ENCODE results near the gene LIG4.

Gene LIG4

GRCh38 chr13:108215436-108215835 is at the start of gene LIG4:
LIG4 (minus strand) TSS chr13:108215536; CDS start chr13:108211268, 4,268 bp downstream.
- peaks cover 0 to 11% (median 7%) of the 10 kb centered on the region in 5 donors for H3K36me3 ChIP-seq (ENCODE audit: control insufficient read depth in 5 of 5, insufficient read depth in 5 of 5, low read length in 5 of 5)
- H3K9me3 ChIP-seq (ENCODE audit: control insufficient read depth in 5 of 5, low read length in 5 of 5), result no peaks in the 10 kb centered on the region
- H3K27me3 ChIP-seq (ENCODE audit: control insufficient read depth in 5 of 5, insufficient read depth in 4 of 5, low read length in 5 of 5), result no peaks in the 10 kb centered on the region
- H3K4me3 ChIP-seq (ENCODE audit: low read depth in 1 of 5, low read length in 5 of 5), result peak within 1 kb of the TSS; percentile 59 to 77 (median 73)
- H3K9ac ChIP-seq (ENCODE audit: low read length in 5 of 5), result peak within 1 kb of the TSS in 3 of 5 donors; percentile 66 to 78 (median 76)
- H3K4me1 ChIP-seq (ENCODE audit: control insufficient read depth in 5 of 5, insufficient read depth in 5 of 5, low read length in 5 of 5), result peaks cover 0 to 46% (median 40%) of the 10 kb centered on the region in 5 donors
- no peak within 1 kb of the TSS for H3K27ac ChIP-seq (ENCODE audit: low read depth, low read length)

GRCh38 chr13:108263621-108264355 is 48.5 kb upstream of the LIG4 start:
- H3K9me3 ChIP-seq (ENCODE audit: control insufficient read depth in 5 of 5, low read length in 5 of 5), result no peaks in the 10 kb centered on the region
- H3K27me3 ChIP-seq (ENCODE audit: control insufficient read depth in 5 of 5, insufficient read depth in 4 of 5, low read length in 5 of 5), result no peaks in the 10 kb centered on the region
- H3K4me3 ChIP-seq (ENCODE audit: low read depth in 1 of 5, low read length in 5 of 5), result no peak overlapping the region
- peaks cover 0 to 5% (median 0%) of the 10 kb centered on the region in 5 donors for H3K4me1 ChIP-seq (ENCODE audit: control insufficient read depth in 5 of 5, insufficient read depth in 5 of 5, low read length in 5 of 5)
- H3K9ac ChIP-seq (ENCODE audit: low read length in 5 of 5), result no peak overlapping the region
- H3K36me3 ChIP-seq (ENCODE audit: control insufficient read depth in 5 of 5, insufficient read depth in 5 of 5, low read length in 5 of 5), result peaks cover 0 to 4% (median 0%) of the 10 kb centered on the region in 5 donors
- H3K27ac ChIP-seq (ENCODE audit: low read depth, low read length), result no peak overlapping the region

- H3K9ac ChIP-seq (ENCODE audit: low read length in 5 of 5), result no peak overlapping the region
- H3K36me3 ChIP-seq (ENCODE audit: control insufficient read depth in 5 of 5, insufficient read depth in 5 of 5, low read length in 5 of 5), result no peaks in the 10 kb centered on the region
- H3K4me1 ChIP-seq (ENCODE audit: control insufficient read depth in 5 of 5, insufficient read depth in 5 of 5, low read length in 5 of 5), result no peaks in the 10 kb centered on the region
- H3K9me3 ChIP-seq (ENCODE audit: control insufficient read depth in 5 of 5, low read length in 5 of 5), result peaks cover 0 to 1% (median 0%) of the 10 kb centered on the region in 5 donors
- H3K27me3 ChIP-seq (ENCODE audit: control insufficient read depth in 5 of 5, insufficient read depth in 4 of 5, low read length in 5 of 5), result no peaks in the 10 kb centered on the region
- H3K4me3 ChIP-seq (ENCODE audit: low read depth in 1 of 5, low read length in 5 of 5), result no peak overlapping the region
- H3K27ac ChIP-seq (ENCODE audit: low read depth, low read length), result no peak overlapping the region
Measured at GRCh38 chr13:108257248-108257647, 41.9 kb upstream of the LIG4 start.

- no peak overlapping the region for H3K27ac ChIP-seq (ENCODE audit: low read depth, low read length)
- no peak overlapping the region for H3K9ac ChIP-seq (ENCODE audit: low read length in 5 of 5)
- no peak overlapping the region for H3K4me3 ChIP-seq (ENCODE audit: low read depth in 1 of 5, low read length in 5 of 5)
- H3K9me3 ChIP-seq (ENCODE audit: control insufficient read depth in 5 of 5, low read length in 5 of 5), result peaks cover 0 to 11% (median 8%) of the 10 kb centered on the region in 5 donors
- no peaks in the 10 kb centered on the region for H3K4me1 ChIP-seq (ENCODE audit: control insufficient read depth in 5 of 5, insufficient read depth in 5 of 5, low read length in 5 of 5)
- no peaks in the 10 kb centered on the region for H3K27me3 ChIP-seq (ENCODE audit: control insufficient read depth in 5 of 5, insufficient read depth in 4 of 5, low read length in 5 of 5)
- H3K36me3 ChIP-seq (ENCODE audit: control insufficient read depth in 5 of 5, insufficient read depth in 5 of 5, low read length in 5 of 5), result no peaks in the 10 kb centered on the region
Measured at GRCh38 chr13:108249150-108249549, 33.8 kb upstream of the LIG4 start.

- Histone ChIP-seq H3K9ac (ENCODE audit: low read length in 5 of 5) (no peak overlapping the region), H3K9me3 (ENCODE audit: control insufficient read depth in 5 of 5, low read length in 5 of 5) (no peaks in the 10 kb centered on the region), H3K4me1 (ENCODE audit: control insufficient read depth in 5 of 5, insufficient read depth in 5 of 5, low read length in 5 of 5) (no peaks in the 10 kb centered on the region), H3K27ac (ENCODE audit: low read depth, low read length) (no peak overlapping the region), H3K4me3 (ENCODE audit: low read depth in 1 of 5, low read length in 5 of 5) (no peak overlapping the region), H3K27me3 (ENCODE audit: control insufficient read depth in 5 of 5, insufficient read depth in 4 of 5, low read length in 5 of 5) (no peaks in the 10 kb centered on the region), H3K36me3 (ENCODE audit: control insufficient read depth in 5 of 5, insufficient read depth in 5 of 5, low read length in 5 of 5) (peaks cover 4 to 13% (median 9%) of the 10 kb centered on the region in 5 donors)
Measured at GRCh38 chr13:108230377-108230776, 15.0 kb upstream of the LIG4 start.

GRCh38 chr13:108227651-108228272 is 12.4 kb upstream of the LIG4 start:
- peaks cover 4 to 13% (median 9%) of the 10 kb centered on the region in 5 donors for H3K36me3 ChIP-seq (ENCODE audit: control insufficient read depth in 5 of 5, insufficient read depth in 5 of 5, low read length in 5 of 5)
- no peaks in the 10 kb centered on the region for H3K4me1 ChIP-seq (ENCODE audit: control insufficient read depth in 5 of 5, insufficient read depth in 5 of 5, low read length in 5 of 5)

GRCh38 chr13:108226184-108226583 is 10.8 kb upstream of the LIG4 start:
- no peak overlapping the region for H3K4me3 ChIP-seq (ENCODE audit: low read depth in 1 of 5, low read length in 5 of 5)
- H3K9me3 ChIP-seq (ENCODE audit: control insufficient read depth in 5 of 5, low read length in 5 of 5), result no peaks in the 10 kb centered on the region
- H3K27me3 ChIP-seq (ENCODE audit: control insufficient read depth in 5 of 5, insufficient read depth in 4 of 5, low read length in 5 of 5), result no peaks in the 10 kb centered on the region
- no peaks in the 10 kb centered on the region for H3K4me1 ChIP-seq (ENCODE audit: control insufficient read depth in 5 of 5, insufficient read depth in 5 of 5, low read length in 5 of 5)
- no peak overlapping the region for H3K9ac ChIP-seq (ENCODE audit: low read length in 5 of 5)
- H3K36me3 ChIP-seq (ENCODE audit: control insufficient read depth in 5 of 5, insufficient read depth in 5 of 5, low read length in 5 of 5), result peaks cover 4 to 11% (median 8%) of the 10 kb centered on the region in 5 donors
- no peak overlapping the region for H3K27ac ChIP-seq (ENCODE audit: low read depth, low read length)

More at GRCh38 chr13:108227651-108228272, 12.4 kb upstream of the LIG4 start:
- Histone ChIP-seq H3K4me3 (ENCODE audit: low read depth in 1 of 5, low read length in 5 of 5) (no peak overlapping the region), H3K27ac (ENCODE audit: low read depth, low read length) (no peak overlapping the region), H3K9me3 (ENCODE audit: control insufficient read depth in 5 of 5, low read length in 5 of 5) (no peaks in the 10 kb centered on the region), H3K27me3 (ENCODE audit: control insufficient read depth in 5 of 5, insufficient read depth in 4 of 5, low read length in 5 of 5) (no peaks in the 10 kb centered on the region), H3K9ac (ENCODE audit: low read length in 5 of 5) (no peak overlapping the region)

- Histone ChIP-seq H3K4me3 (ENCODE audit: low read depth in 1 of 5, low read length in 5 of 5) (no peak overlapping the region), H3K9me3 (ENCODE audit: control insufficient read depth in 5 of 5, low read length in 5 of 5) (no peaks in the 10 kb centered on the region), H3K36me3 (ENCODE audit: control insufficient read depth in 5 of 5, insufficient read depth in 5 of 5, low read length in 5 of 5) (peaks cover 4 to 11% (median 8%) of the 10 kb centered on the region in 5 donors), H3K4me1 (ENCODE audit: control insufficient read depth in 5 of 5, insufficient read depth in 5 of 5, low read length in 5 of 5) (peaks cover 0 to 3% (median 0%) of the 10 kb centered on the region in 5 donors), H3K9ac (ENCODE audit: low read length in 5 of 5) (no peak overlapping the region), H3K27ac (ENCODE audit: low read depth, low read length) (no peak overlapping the region), H3K27me3 (ENCODE audit: control insufficient read depth in 5 of 5, insufficient read depth in 4 of 5, low read length in 5 of 5) (no peaks in the 10 kb centered on the region)
Measured at GRCh38 chr13:108225440-108225839, 10.1 kb upstream of the LIG4 start.

GRCh38 chr13:108223687-108224503 is 8.6 kb upstream of the LIG4 start:
- H3K4me1 ChIP-seq (ENCODE audit: control insufficient read depth in 5 of 5, insufficient read depth in 5 of 5, low read length in 5 of 5), result peaks cover 0 to 19% (median 15%) of the 10 kb centered on the region in 5 donors
- H3K36me3 ChIP-seq (ENCODE audit: control insufficient read depth in 5 of 5, insufficient read depth in 5 of 5, low read length in 5 of 5), result peaks cover 0 to 4% (median 0%) of the 10 kb centered on the region in 5 donors
- no peak overlapping the region for H3K4me3 ChIP-seq (ENCODE audit: low read depth in 1 of 5, low read length in 5 of 5)
- H3K27me3 ChIP-seq (ENCODE audit: control insufficient read depth in 5 of 5, insufficient read depth in 4 of 5, low read length in 5 of 5), result no peaks in the 10 kb centered on the region
- no peak overlapping the region for H3K27ac ChIP-seq (ENCODE audit: low read depth, low read length)
- H3K9ac ChIP-seq (ENCODE audit: low read length in 5 of 5), result no peak overlapping the region
- H3K9me3 ChIP-seq (ENCODE audit: control insufficient read depth in 5 of 5, low read length in 5 of 5), result no peaks in the 10 kb centered on the region

All from subcutaneous abdominal adipose tissue (tissue), 5 donors.